Fibroblast of pulmonary artery (primary cell): Measurements from ENCODE around the gene OS9.
"Not testable (repeated sequence)": the region's sequence is repeated elsewhere in the genome, so short reads cannot be mapped to it uniquely, and the experiment has no call there.

Experiments used
- DNase-seq: peaks from one replicate; pipeline ENCODE4 v3.0.0-alpha.2; 2010; ENCODE audit warnings: low read depth
- H3K4me3 ChIP-seq: replicated peaks from 2 replicates; pipeline ENCODE4 v1.5.1; 2011; ENCODE audit warnings: low read depth, mild to moderate bottlenecking, control low read depth, low read length, moderate library complexity
- TF ChIP-seq, protein P1 (sequence below): IDR thresholded peaks from 2 replicates; pipeline ENCODE4 v1.5.1; 2011; ENCODE audit warnings: mild to moderate bottlenecking, control low read depth, low read length, inconsistent platforms; ENCODE audit errors: missing control alignments

Gene OS9, protein sequence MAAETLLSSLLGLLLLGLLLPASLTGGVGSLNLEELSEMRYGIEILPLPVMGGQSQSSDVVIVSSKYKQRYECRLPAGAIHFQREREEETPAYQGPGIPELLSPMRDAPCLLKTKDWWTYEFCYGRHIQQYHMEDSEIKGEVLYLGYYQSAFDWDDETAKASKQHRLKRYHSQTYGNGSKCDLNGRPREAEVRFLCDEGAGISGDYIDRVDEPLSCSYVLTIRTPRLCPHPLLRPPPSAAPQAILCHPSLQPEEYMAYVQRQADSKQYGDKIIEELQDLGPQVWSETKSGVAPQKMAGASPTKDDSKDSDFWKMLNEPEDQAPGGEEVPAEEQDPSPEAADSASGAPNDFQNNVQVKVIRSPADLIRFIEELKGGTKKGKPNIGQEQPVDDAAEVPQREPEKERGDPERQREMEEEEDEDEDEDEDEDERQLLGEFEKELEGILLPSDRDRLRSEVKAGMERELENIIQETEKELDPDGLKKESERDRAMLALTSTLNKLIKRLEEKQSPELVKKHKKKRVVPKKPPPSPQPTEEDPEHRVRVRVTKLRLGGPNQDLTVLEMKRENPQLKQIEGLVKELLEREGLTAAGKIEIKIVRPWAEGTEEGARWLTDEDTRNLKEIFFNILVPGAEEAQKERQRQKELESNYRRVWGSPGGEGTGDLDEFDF

GRCh38 chr12:57693659-57694458, at the start of gene OS9:
Gene OS9 (plus strand): TSS chr12:57694132. CDS start chr12:57694162, 30 bp downstream.
- TF ChIP-seq, protein P1, sequence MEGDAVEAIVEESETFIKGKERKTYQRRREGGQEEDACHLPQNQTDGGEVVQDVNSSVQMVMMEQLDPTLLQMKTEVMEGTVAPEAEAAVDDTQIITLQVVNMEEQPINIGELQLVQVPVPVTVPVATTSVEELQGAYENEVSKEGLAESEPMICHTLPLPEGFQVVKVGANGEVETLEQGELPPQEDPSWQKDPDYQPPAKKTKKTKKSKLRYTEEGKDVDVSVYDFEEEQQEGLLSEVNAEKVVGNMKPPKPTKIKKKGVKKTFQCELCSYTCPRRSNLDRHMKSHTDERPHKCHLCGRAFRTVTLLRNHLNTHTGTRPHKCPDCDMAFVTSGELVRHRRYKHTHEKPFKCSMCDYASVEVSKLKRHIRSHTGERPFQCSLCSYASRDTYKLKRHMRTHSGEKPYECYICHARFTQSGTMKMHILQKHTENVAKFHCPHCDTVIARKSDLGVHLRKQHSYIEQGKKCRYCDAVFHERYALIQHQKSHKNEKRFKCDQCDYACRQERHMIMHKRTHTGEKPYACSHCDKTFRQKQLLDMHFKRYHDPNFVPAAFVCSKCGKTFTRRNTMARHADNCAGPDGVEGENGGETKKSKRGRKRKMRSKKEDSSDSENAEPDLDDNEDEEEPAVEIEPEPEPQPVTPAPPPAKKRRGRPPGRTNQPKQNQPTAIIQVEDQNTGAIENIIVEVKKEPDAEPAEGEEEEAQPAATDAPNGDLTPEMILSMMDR: peak; percentile 73
- peak within 1 kb of the TSS; percentile 91 for H3K4me3 ChIP-seq
- DNase-seq: peak; percentile 100

DNA sequence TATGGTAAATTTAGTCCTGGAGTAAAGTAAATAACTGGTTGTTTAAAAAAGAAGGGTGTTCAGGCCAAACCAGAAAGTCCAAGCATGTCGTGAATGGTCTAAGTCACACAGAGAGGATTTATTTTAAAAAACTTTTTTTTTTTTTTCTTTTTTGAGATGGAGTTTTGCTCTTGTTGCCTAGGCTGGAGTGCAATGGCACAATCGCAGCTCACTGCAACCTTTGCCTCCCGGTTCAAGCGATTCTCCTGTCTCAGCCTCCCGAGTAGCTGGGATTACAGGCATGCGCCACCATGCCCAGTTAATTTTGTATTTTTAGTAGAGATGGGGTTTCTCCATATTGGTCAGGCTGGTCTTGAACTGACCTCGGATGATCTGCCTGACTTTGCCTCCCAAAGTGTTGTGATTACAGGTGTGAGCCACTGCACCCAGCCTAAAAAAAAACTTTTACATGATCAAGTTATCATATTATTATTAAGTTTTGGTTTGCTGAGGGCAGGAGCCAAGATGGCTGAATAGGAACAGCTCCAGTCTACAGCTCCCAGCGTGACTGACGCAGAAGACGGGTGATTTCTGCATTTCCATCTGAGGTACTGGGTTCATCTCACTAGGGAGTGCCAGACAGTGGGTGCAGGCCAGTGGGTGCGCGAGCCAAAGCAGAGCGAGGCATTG, 47.8 kb upstream of the OS9 start:
- not testable (repeated sequence) for H3K4me3 ChIP-seq, DNase-seq

DNA sequence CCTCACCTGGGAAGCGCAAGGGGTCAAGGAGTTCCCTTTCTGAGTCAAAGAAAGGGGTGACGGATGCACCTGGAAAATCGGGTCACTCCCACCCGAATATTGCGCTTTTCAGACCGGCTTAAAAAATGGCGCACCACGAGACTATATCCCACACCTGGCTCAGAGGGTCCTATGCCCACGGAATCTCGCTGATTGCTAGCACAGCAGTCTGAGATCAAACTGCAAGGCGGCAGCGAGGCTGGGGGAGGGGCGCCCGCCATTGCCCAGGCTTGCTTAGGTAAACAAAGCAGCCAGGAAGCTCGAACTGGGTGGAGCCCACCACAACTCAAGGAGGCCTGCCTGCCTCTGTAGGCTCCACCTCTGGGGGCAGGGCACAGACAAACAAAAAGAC, 47.3 kb upstream of the OS9 start:
- DNase-seq, H3K4me3 ChIP-seq: not testable (repeated sequence)

GRCh38 chr12:57654042-57654441, 39.9 kb upstream of the OS9 start:
- TF ChIP-seq, protein P1: no peak
- no peak for DNase-seq

GRCh38 chr12:57655541-57656240, 38.2 kb upstream of the OS9 start:
- TF ChIP-seq, protein P1: no peak
- DNase-seq: no peak
- no peak overlapping the region for H3K4me3 ChIP-seq

More at GRCh38 chr12:57654042-57654441, 39.9 kb upstream of the OS9 start:
- H3K4me3 ChIP-seq: no peak overlapping the region

DNA sequence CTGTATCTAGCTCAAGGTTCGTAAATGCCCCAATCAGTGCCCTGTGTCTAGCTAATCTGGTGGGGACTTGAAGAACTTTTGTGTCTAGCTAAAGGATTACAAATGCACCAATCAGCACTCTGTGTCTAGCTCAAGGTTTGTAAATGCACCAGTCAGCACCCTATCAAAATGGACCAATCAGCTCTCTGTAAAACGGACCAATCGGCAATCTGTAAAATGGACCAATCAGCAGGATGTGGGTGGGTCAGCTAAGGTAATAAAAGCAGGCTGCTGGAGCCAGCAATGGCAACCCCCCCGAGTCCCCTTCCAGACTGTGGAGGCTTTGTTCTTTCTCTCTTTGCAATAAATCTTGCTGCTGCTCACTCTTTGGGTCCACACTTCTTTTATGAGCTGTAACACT, 37.5 kb upstream of the OS9 start:
- not testable (repeated sequence) for DNase-seq, H3K4me3 ChIP-seq

GRCh38 chr12:57657744-57658143, 36.2 kb upstream of the OS9 start:
- H3K4me3 ChIP-seq: no peak overlapping the region
- DNase-seq: peak; percentile 69
- TF ChIP-seq, protein P1: no peak
